NB4 (cell line): ENCODE measurements around the gene SMIM10L2A.
"Not testable (repeated sequence)": the region's sequence is repeated elsewhere in the genome, so short reads cannot be mapped to it uniquely, and the experiment has no call there.

ENCODE experiments used
- DNase-seq: peaks from one replicate; pipeline ENCODE4 v3.0.0; 2010; ENCODE audit warnings: low read depth
- H3K4me3 ChIP-seq: one replicate; pipeline ENCODE4 v1.5.1; 2011; ENCODE audit warnings: mild to moderate bottlenecking, low read depth, low read length, moderate library complexity
- CTCF ChIP-seq: IDR thresholded peaks from one replicate; pipeline ENCODE4 v1.5.1; 2012; ENCODE audit warnings: low read depth, low read length
- MAX ChIP-seq: IDR thresholded peaks from 2 replicates; pipeline ENCODE4 v1.6.1; 2011; ENCODE audit warnings: low read depth, low read length
- MYC ChIP-seq: IDR thresholded peaks from 2 replicates; pipeline ENCODE4 v1.6.1; 2011; ENCODE audit warnings: low read depth, low read length
- POLR2A ChIP-seq: IDR thresholded peaks from 2 replicates; pipeline ENCODE4 v1.6.1; 2011; ENCODE audit warnings: mild to moderate bottlenecking; ENCODE audit not compliant: insufficient read length; ENCODE audit errors: extremely low read depth

The SMIM10L2A gene

GRCh38 chrX:135396109-135396508, 25.6 kb upstream of the SMIM10L2A start:
- no peak for DNase-seq
- no peak overlapping the region for H3K4me3 ChIP-seq
- no peak for TF ChIP-seq MYC
- no peak for TF ChIP-seq MAX
- TF ChIP-seq POLR2A = no peak
- TF ChIP-seq CTCF = no peak

GRCh38 chrX:135396566-135396965, 25.2 kb upstream of the SMIM10L2A start:
- DNase-seq = no peak
- TF ChIP-seq MAX = no peak
- no peak for TF ChIP-seq CTCF
- TF ChIP-seq MYC = no peak
- H3K4me3 ChIP-seq = no peak overlapping the region

- H3K4me3 ChIP-seq = no peak overlapping the region
- no peak for DNase-seq
- TF ChIP-seq MYC (no peak), CTCF (no peak), MAX (no peak), POLR2A (no peak)
These were observed 24.1 kb upstream of the SMIM10L2A start for GRCh38 chrX:135397652-135398051.

- DNase-seq = no peak
- TF ChIP-seq POLR2A = no peak
- no peak for TF ChIP-seq CTCF
- no peak for TF ChIP-seq MYC
- TF ChIP-seq MAX = no peak
- no peak overlapping the region for H3K4me3 ChIP-seq
These were observed 18.4 kb upstream of the SMIM10L2A start for GRCh38 chrX:135403374-135403773.

GRCh38 chrX:135406428-135406827, 15.3 kb upstream of the SMIM10L2A start:
- H3K4me3 ChIP-seq, DNase-seq: not testable (repeated sequence)

GRCh38 chrX:135408794-135409193, 12.9 kb upstream of the SMIM10L2A start:
- H3K4me3 ChIP-seq = no peak overlapping the region
- TF ChIP-seq MYC (no peak), MAX (no peak), POLR2A (no peak), CTCF (no peak)
- no peak for DNase-seq
